Tibial nerve (tissue), 4 donors: Measurements from ENCODE around the gene PROB1. TPM values are rescaled to one million over a fixed set of nuclear protein-coding genes. Genes with fewer than 3 reads are reported as not detected.
A peak's percentile ranks its signal among the peaks of the same experiment; 100 is the strongest.

ENCODE experiments used
- DNase-seq, 2 donors: peaks; one replicate each; pipeline ENCODE4 v3.0.0-alpha.2; 2019; ENCODE audit warnings: low spot score in 2 of 2
- H3K27ac ChIP-seq, 4 donors: fragments of 200-600 bp; sonication (generic) in 3 of 4; one replicate each; pipeline ENCODE4 v1.5.1; 2017 to 2019; ENCODE audit warnings: mild to moderate bottlenecking in 1 of 4
- H3K27me3 ChIP-seq, 2 donors: fragments of 200-600 bp; sonication (generic) in 1 of 2; one replicate each; pipeline versions ENCODE4 v1.5.1 to v1.6.0; 2017 to 2019
- H3K36me3 ChIP-seq, 3 donors: fragments of 200-600 bp; sonication (generic); one replicate each; pipeline ENCODE4 v1.5.1; 2018 to 2019
- H3K4me1 ChIP-seq, 4 donors: fragments of 200-600 bp; sonication (generic) in 3 of 4; one replicate each; pipeline ENCODE4 v1.5.1; 2017 to 2019
- H3K4me3 ChIP-seq, 4 donors: fragments of 200-600 bp; sonication (generic) in 3 of 4; one replicate each; pipeline ENCODE4 v1.5.1; 2017 to 2019; ENCODE audit warnings: mild to moderate bottlenecking in 1 of 4, moderate library complexity in 1 of 4
- H3K9me3 ChIP-seq, 4 donors: fragments of 200-600 bp; sonication (generic) in 3 of 4; one replicate each; pipeline ENCODE4 v1.5.1; 2017 to 2019
- CTCF ChIP-seq, 5 experiments: fragments of 200-600 bp in 3 of 5; fragments of 450-650 bp in 2 of 5; sonication (generic) in 3 of 5; IDR thresholded peaks; one replicate each; pipeline ENCODE4 v1.5.1; 2016 to 2019; ENCODE audit warnings: antibody characterized with exemption in 5 of 5, mild to moderate bottlenecking in 3 of 5, moderate library complexity in 2 of 5
- EP300 ChIP-seq, 2 donors: sonication (generic); formaldehyde crosslinking; IDR thresholded peaks; one replicate each; pipeline ENCODE4 v1.6.1; 2017; ENCODE audit warnings: antibody characterized with exemption in 2 of 2, mild to moderate bottlenecking in 1 of 2
- POLR2A ChIP-seq, 2 donors: fragments of 450-650 bp; IDR thresholded peaks; one replicate each; pipeline ENCODE4 v1.6.1; 2017; ENCODE audit warnings: antibody characterized with exemption in 2 of 2, mild to moderate bottlenecking in 2 of 2, moderate library complexity in 2 of 2
- WGBS, 2 donors: methylation state at CpG; one replicate each; pipeline ENCODE4 v1.1.5; 2018; 5-methylcytosine and 5-hydroxymethylcytosine counted together
- total RNA-seq, 4 donors: library from RNA; depleted of rRNA; stranded (reverse); fragments of >200 nt; gene quantifications; one replicate each; pipeline ENCODE4 v1.1.0, GENCODE V29; 2016

The PROB1 gene
- total RNA-seq, 4 donors from 2014 or later: 0.63 to 3.6 (median 1.3) TPM

DNA sequence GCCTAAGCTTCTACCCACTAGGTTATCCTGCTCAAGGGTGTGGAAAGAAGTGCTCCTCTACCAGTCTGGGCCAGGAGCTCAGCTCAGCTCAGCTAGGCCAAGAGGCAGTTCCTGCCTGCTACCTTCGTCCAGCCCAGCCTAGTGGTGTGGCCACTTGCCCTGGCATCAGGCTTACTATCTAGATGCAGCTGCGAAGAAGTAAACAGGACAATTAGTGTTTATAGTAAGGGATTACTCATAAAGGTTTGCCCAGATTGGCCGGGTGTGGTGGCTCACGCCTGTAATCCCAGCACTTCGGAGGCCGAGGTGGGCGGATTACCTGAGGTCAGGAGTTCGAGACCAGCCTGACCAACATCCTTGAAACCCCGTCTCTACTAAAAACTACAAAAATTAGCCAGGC is 21.7 kb upstream of the PROB1 start:
- Histone ChIP-seq H3K9me3 (no peaks in the 10 kb centered on the region), H3K36me3 (peaks cover 0 to 64% (median 0%) of the 10 kb centered on the region in 3 donors), H3K4me1 (peaks cover 0 to 44% (median 12%) of the 10 kb centered on the region in 4 donors), H3K4me3 (no peak overlapping the region), H3K27ac (peak overlapping the region in 2 of 4 donors; percentile 81 to 83), H3K27me3 (no peaks in the 10 kb centered on the region)
- TF ChIP-seq CTCF (IDR thresholded peaks at IDR 0.05) (no peak), POLR2A (IDR thresholded peaks at IDR 0.05) (no peak), EP300 (IDR thresholded peaks at IDR 0.05) (no peak)
- no peak for DNase-seq
- WGBS, 2 donors: 74 to 82% methylated on average over 9 of the region's 9 CpGs

- Histone ChIP-seq H3K4me1 (peaks cover 0 to 44% (median 12%) of the 10 kb centered on the region in 4 donors), H3K27ac (peak overlapping the region in 3 of 4 donors; percentile 15 to 83 (median 81)), H3K9me3 (no peaks in the 10 kb centered on the region), H3K36me3 (peaks cover 0 to 60% (median 0%) of the 10 kb centered on the region in 3 donors), H3K27me3 (no peaks in the 10 kb centered on the region), H3K4me3 (no peak overlapping the region)
- DNase-seq: no peak
- no peak for TF ChIP-seq POLR2A (IDR thresholded peaks at IDR 0.05)
- no peak for TF ChIP-seq CTCF (IDR thresholded peaks at IDR 0.05)
- TF ChIP-seq EP300 (IDR thresholded peaks at IDR 0.05): no peak
Observed at GRCh38 chr5:139415869-139416268, 21.0 kb upstream of the PROB1 start.

DNA sequence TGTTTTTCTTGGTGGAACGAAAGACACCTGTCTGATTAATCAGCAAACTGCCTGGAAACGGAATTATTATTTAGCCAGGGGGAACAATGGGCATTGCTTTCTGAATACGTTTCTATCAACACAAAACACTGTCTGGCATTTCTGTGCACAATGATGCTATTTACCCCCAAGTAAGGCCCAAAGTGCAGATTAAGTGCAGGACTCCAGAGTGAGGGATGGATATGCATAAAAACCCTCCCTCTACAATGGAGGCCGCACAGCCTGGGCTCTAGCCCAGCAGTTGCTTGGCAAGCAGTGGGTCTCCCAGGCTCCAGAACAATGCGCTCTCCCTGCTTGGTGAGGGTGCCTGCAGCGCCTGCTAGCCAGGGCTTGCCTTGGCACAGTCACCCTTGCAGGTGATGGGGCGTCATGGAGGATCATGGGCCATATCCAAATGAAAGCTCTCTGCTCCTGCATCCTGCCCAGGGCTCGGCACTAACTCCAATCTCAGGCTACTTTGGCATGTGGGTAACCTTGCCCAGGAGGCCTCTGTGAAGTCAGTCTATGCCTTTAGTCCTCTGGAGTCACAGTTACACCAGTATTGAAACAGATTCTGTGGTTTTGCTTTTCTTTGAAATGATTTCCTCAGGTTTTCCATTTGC is 20.4 kb upstream of the PROB1 start:
- 32 to 45% methylated on average over 6 to 8 of the region's 8 CpGs for WGBS, 2 donors
- Histone ChIP-seq H3K27me3 (no peaks in the 10 kb centered on the region), H3K36me3 (peaks cover 0 to 56% (median 0%) of the 10 kb centered on the region in 3 donors), H3K27ac (peak overlapping the region in 3 of 4 donors; percentile 15 to 83 (median 81)), H3K9me3 (no peaks in the 10 kb centered on the region), H3K4me1 (peaks cover 0 to 44% (median 12%) of the 10 kb centered on the region in 4 donors), H3K4me3 (no peak overlapping the region)
- no peak for TF ChIP-seq EP300 (IDR thresholded peaks at IDR 0.05)
- no peak for TF ChIP-seq CTCF (IDR thresholded peaks at IDR 0.05)
- no peak for TF ChIP-seq POLR2A (IDR thresholded peaks at IDR 0.05)
- DNase-seq: no peak

DNA sequence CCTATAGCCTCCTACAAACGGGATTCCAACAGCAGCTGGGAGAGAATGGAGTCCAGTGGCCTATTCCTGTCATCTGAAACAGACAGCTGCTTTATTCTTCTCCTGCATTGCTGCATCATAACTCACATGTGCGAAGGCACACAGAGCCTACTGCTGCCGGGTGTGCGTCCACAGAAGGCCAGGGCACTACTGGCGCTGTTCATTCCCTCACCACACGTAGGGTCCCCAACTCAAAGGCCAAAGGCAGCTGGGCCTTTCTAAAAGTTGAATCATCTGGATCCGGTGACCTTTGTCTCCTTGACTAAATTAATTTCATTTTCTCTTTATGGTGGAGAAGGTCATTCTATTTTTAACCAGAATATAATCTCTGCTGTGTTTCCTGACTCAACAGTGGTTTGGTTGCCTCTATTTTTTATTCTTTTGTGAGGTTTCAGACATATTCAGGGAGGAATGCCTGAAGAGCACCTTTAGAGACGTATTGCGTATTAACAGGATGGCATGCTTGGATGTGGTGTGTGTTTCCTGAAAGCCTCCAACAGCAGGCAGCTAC is 19.8 kb upstream of the PROB1 start:
- Histone ChIP-seq H3K27ac (peak overlapping the region; percentile 8 to 83 (median 60)), H3K36me3 (peaks cover 0 to 51% (median 0%) of the 10 kb centered on the region in 3 donors), H3K27me3 (no peaks in the 10 kb centered on the region), H3K4me1 (peaks cover 0 to 44% (median 12%) of the 10 kb centered on the region in 4 donors), H3K9me3 (no peaks in the 10 kb centered on the region), H3K4me3 (no peak overlapping the region)
- no peak for DNase-seq
- WGBS, 2 donors: 40 to 59% methylated on average over 9 of the region's 9 CpGs
- peak in 1 of 2 donors; percentile 24 for TF ChIP-seq EP300 (IDR thresholded peaks at IDR 0.05)
- no peak for TF ChIP-seq POLR2A (IDR thresholded peaks at IDR 0.05)
- TF ChIP-seq CTCF (IDR thresholded peaks at IDR 0.05): no peak

DNA sequence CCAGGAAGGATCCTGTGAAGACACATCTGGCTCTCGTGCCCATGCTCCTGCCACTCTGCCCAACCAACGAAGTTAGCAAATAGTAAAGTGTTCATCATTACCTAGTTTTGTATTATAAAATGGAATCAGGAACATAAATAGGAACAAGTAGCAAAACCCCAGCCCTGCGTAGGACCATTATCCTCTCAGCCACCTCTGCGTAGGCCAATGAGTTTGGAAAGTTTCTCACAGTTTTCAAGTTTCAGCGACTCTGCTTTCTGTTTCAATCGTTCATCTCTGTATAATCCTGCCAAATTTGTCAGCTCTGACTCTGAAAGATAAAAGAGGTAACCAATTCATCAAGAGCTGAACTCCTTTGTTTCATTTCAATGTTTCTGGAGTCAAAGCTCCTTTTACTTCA is 19.1 kb upstream of the PROB1 start:
- no peak overlapping the region for H3K4me3 ChIP-seq
- 88 to 90% methylated on average over 6 of the region's 6 CpGs for WGBS, 2 donors
- peak overlapping the region in 3 of 4 donors; percentile 40 to 83 (median 81) for H3K27ac ChIP-seq
- DNase-seq: no peak
- peaks cover 0 to 44% (median 0%) of the 10 kb centered on the region in 3 donors for H3K36me3 ChIP-seq
- H3K4me1 ChIP-seq: peaks cover 0 to 44% (median 12%) of the 10 kb centered on the region in 4 donors
- TF ChIP-seq EP300 (IDR thresholded peaks at IDR 0.05): no peak
- no peak for TF ChIP-seq CTCF (IDR thresholded peaks at IDR 0.05)
- TF ChIP-seq POLR2A (IDR thresholded peaks at IDR 0.05): no peak
- H3K9me3 ChIP-seq: no peaks in the 10 kb centered on the region
- H3K27me3 ChIP-seq: no peaks in the 10 kb centered on the region
